WTC11 (cell line): ENCODE measurements around the gene TMA7. TPM values are rescaled to one million over a fixed set of nuclear protein-coding genes. Genes with fewer than 3 reads are reported as not detected.
A peak's percentile ranks its signal among the peaks of the same experiment; 100 is the strongest.

Experiments
- ATAC-seq: fragments of 200-7000 bp; cut with Tn5 transposase; 2 replicates; pipeline ENCODE4 v1.10.0; 2021; ENCODE audit warnings: mild to moderate bottlenecking, moderate library complexity
- CTCF ChIA-PET: fragments of 300-600 bp; sonication (Branson Sonifier 250); formaldehyde crosslinking; loops from one replicate; lab custom pipeline; 2021; ENCODE audit warnings: antibody characterized with exemption; lab: Charles Lee
- POLR2A ChIA-PET: fragments of 350-600 bp; sonication (Branson Sonifier 250); formaldehyde crosslinking; loops from one replicate; lab custom pipeline; 2021; ENCODE audit warnings: antibody characterized with exemption; lab: Charles Lee
- DNase-seq: peaks from one replicate; pipeline ENCODE4 v3.0.0; 2021; ENCODE audit warnings: low spot score
- H3K27ac Mint-ChIP-seq: 2 replicates; pipeline ENCODE4 v1.8.0; 2021; ENCODE audit warnings: mixed read lengths
- H3K27me3 Mint-ChIP-seq: 2 replicates; pipeline ENCODE4 v1.8.0; 2021; ENCODE audit warnings: low read depth, mild to moderate bottlenecking, moderate library complexity, mixed read lengths
- H3K36me3 Mint-ChIP-seq: 2 replicates; pipeline ENCODE4 v1.8.0; 2021; ENCODE audit warnings: mixed read lengths
- H3K4me1 Mint-ChIP-seq: 2 replicates; pipeline ENCODE4 v1.8.0; 2022; ENCODE audit warnings: mixed read lengths
- H3K4me3 Mint-ChIP-seq: 2 replicates; pipeline ENCODE4 v1.8.0; 2021; ENCODE audit warnings: mild to moderate bottlenecking, moderate library complexity, mixed read lengths
- H3K9me3 Mint-ChIP-seq: 2 replicates; pipeline ENCODE4 v1.8.0; 2021; ENCODE audit warnings: mixed read lengths
- AR ChIP-seq: fragments of 250-450 bp; sonication (Bioruptor Pico); IDR thresholded peaks from 2 replicates; pipeline ENCODE4 v1.9.0; 2021; ENCODE audit warnings: mild to moderate bottlenecking
- CREM ChIP-seq: sonication (generic); formaldehyde crosslinking; IDR thresholded peaks from 2 replicates; pipeline ENCODE4 v1.8.1; 2022; ENCODE audit warnings: mild to moderate bottlenecking, missing genetic modification reagents, moderate library complexity
- CTCF ChIP-seq: fragments of 200-600 bp; IDR thresholded peaks from 2 replicates; pipeline ENCODE4 v1.8.0; 2022; ENCODE audit warnings: antibody characterized with exemption
- FOXP4 ChIP-seq: sonication (generic); formaldehyde crosslinking; IDR thresholded peaks from 2 replicates; pipeline ENCODE4 v1.8.0; 2022; ENCODE audit warnings: mild to moderate bottlenecking, missing genetic modification reagents
- GABPB1 ChIP-seq: sonication (generic); formaldehyde crosslinking; IDR thresholded peaks from 2 replicates; pipeline ENCODE4 v1.8.1; 2023; ENCODE audit warnings: mild to moderate bottlenecking, missing genetic modification reagents
- IRF2 ChIP-seq: sonication (generic); formaldehyde crosslinking; IDR thresholded peaks from 2 replicates; pipeline ENCODE4 v1.8.0; 2022; ENCODE audit warnings: low read depth, missing genetic modification reagents, borderline replicate concordance
- MYBL2 ChIP-seq: sonication (generic); formaldehyde crosslinking; IDR thresholded peaks from 2 replicates; pipeline ENCODE4 v1.8.1; 2023; ENCODE audit warnings: mild to moderate bottlenecking, moderate library complexity, missing genetic modification reagents
- NR3C1 ChIP-seq: sonication (generic); formaldehyde crosslinking; conservative IDR thresholded peaks from 2 replicates; pipeline ENCODE4 v1.8.1; 2023; ENCODE audit warnings: low read depth, mild to moderate bottlenecking, missing genetic modification reagents
- RORB ChIP-seq: fragments of 250-450 bp; sonication (Bioruptor Pico); IDR thresholded peaks from 2 replicates; pipeline ENCODE4 v1.9.0; 2021; ENCODE audit warnings: mild to moderate bottlenecking
- ZNF425 ChIP-seq: fragments of 250-450 bp; sonication (Bioruptor Pico); conservative IDR thresholded peaks from 2 replicates; pipeline ENCODE4 v1.9.0; 2021; ENCODE audit warnings: mild to moderate bottlenecking
- total RNA-seq: library from RNA; stranded (reverse); gene quantifications from 3 replicates; pipeline ENCODE4 v1.2.3, GENCODE V29; 2021
- TF ChIP-seq, protein P1 (sequence below): sonication (generic); formaldehyde crosslinking; IDR thresholded peaks from 2 replicates; pipeline ENCODE4 v1.8.1; 2023; ENCODE audit warnings: mild to moderate bottlenecking, missing genetic modification reagents, moderate library complexity
- TF ChIP-seq, protein P2 (sequence below): sonication (generic); formaldehyde crosslinking; IDR thresholded peaks from 2 replicates; pipeline ENCODE4 v1.8.0; 2022; ENCODE audit warnings: mild to moderate bottlenecking, missing genetic modification reagents

The TMA7 gene
- total RNA-seq, 1 experiment from 2014 or later = 318 TPM

DNA sequence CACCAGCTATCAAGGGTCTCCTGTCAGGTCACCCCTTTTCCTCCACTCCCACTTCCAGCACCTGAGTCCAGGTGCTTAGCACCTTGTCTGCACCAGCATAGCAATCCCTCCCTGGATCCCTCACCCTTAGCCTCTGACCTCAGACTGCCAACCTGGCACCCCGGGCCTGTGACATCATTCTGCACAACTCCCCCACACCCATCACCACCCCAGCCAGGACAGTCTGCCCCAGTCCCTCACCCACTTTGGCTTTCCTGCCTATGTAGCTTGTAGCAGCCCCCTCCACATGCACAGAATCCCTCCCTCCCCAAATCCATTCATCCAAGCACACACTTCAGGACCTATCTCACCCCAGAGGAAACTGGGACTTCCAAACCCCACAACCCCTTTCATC is 9.4 kb upstream of the TMA7 start (continued):
- no peak for TF ChIP-seq FOXP4 (CRISPR knock-in tag)
- no peak for TF ChIP-seq ZNF425 (CRISPR knock-in tag)
- TF ChIP-seq AR (CRISPR knock-in tag) = no peak
- TF ChIP-seq RORB (CRISPR knock-in tag) = no peak
- TF ChIP-seq, protein P1, sequence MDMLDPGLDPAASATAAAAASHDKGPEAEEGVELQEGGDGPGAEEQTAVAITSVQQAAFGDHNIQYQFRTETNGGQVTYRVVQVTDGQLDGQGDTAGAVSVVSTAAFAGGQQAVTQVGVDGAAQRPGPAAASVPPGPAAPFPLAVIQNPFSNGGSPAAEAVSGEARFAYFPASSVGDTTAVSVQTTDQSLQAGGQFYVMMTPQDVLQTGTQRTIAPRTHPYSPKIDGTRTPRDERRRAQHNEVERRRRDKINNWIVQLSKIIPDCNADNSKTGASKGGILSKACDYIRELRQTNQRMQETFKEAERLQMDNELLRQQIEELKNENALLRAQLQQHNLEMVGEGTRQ (CRISPR knock-in tag) = no peak
- no peak for TF ChIP-seq NR3C1 (CRISPR knock-in tag)
- TF ChIP-seq, all 79 proteins: peak for 0

- ATAC-seq (no peak), DNase-seq (no peak)
- POLR2A ChIA-PET = interaction anchor here (1.2 to 3.7 kb wide), 4 partner anchors 8 to 31 kb away, joined by 3 to 15 read pairs (median 4); partner anchors contain the start of genes CCDC51 and TMA7
- peak; percentile 28; the same call in 1 of the 2 replicates for TF ChIP-seq GABPB1 (CRISPR knock-in tag)
- TF ChIP-seq NR3C1 (CRISPR knock-in tag) = no peak
- H3K27me3 Mint-ChIP-seq = no peaks in the 10 kb centered on the region
- CTCF ChIA-PET = interaction anchor here (1.2 to 8.2 kb wide), 7 partner anchors 8 to 607 kb away, joined by 3 to 142 read pairs (median 9); partner anchors contain the start of genes CCDC51 and TMA7
- peak overlapping the region; percentile 87; the same call in 1 of the 2 replicates for H3K4me3 Mint-ChIP-seq
- no peaks in the 10 kb centered on the region for H3K9me3 Mint-ChIP-seq
- H3K27ac Mint-ChIP-seq = peak overlapping the region; percentile 87
- H3K4me1 Mint-ChIP-seq = peaks cover 46% of the 10 kb centered on the region
- peaks cover 36% of the 10 kb centered on the region for H3K36me3 Mint-ChIP-seq
Observed at GRCh38 chr3:48431224-48432029, 8.6 kb upstream of the TMA7 start.

GRCh38 chr3:48432411-48433371 is 7.4 kb upstream of the TMA7 start:
- CTCF ChIA-PET = interaction anchor here (0.6 to 8.2 kb wide), 40 partner anchors 10 to 608 kb away, joined by 3 to 142 read pairs (median 4); partner anchors contain the start of genes ATRIP, CDC25A, PFKFB4 and SLC26A6
- Mint-ChIP-seq H3K27me3 (no peaks in the 10 kb centered on the region), H3K36me3 (peaks cover 36% of the 10 kb centered on the region), H3K4me1 (peaks cover 36% of the 10 kb centered on the region)
- TF ChIP-seq IRF2 (CRISPR knock-in tag) (no peak), MYBL2 (CRISPR knock-in tag) (no peak), CREM (no peak), CTCF (no peak)
- TF ChIP-seq, protein P2, sequence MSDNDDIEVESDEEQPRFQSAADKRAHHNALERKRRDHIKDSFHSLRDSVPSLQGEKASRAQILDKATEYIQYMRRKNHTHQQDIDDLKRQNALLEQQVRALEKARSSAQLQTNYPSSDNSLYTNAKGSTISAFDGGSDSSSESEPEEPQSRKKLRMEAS (CRISPR knock-in tag) = 0 out of 2 replicates have a peak, but pooled peaks have one; percentile 24
- TF ChIP-seq, all 79 proteins: peak for 1
- POLR2A ChIA-PET = interaction anchor here (0.6 to 1.2 kb wide), 5 partner anchors 9 to 244 kb away, joined by 3 to 5 read pairs (median 4); partner anchors contain the start of genes ATRIP and CDC25A
- DNase-seq = peak; percentile 75
- ATAC-seq = peak; percentile 65
- Mint-ChIP-seq H3K27ac (peak overlapping the region; percentile 92), H3K4me3 (no peak overlapping the region), H3K9me3 (no peaks in the 10 kb centered on the region)
